NB4 (cell line): ENCODE data around the gene ISG20.

Experiments
- DNase-seq: peaks from one replicate; pipeline ENCODE4 v3.0.0; 2010; ENCODE audit warnings: low read depth
- H3K4me3 ChIP-seq: one replicate; pipeline ENCODE4 v1.5.1; 2011; ENCODE audit warnings: mild to moderate bottlenecking, low read depth, low read length, moderate library complexity
- MYC ChIP-seq: IDR thresholded peaks from 2 replicates; pipeline ENCODE4 v1.6.1; 2011; ENCODE audit warnings: low read depth, low read length
- POLR2A ChIP-seq: IDR thresholded peaks from 2 replicates; pipeline ENCODE4 v1.6.1; 2011; ENCODE audit warnings: mild to moderate bottlenecking; ENCODE audit not compliant: insufficient read length; ENCODE audit errors: extremely low read depth
- TF ChIP-seq, protein P1 (sequence below): IDR thresholded peaks from one replicate; pipeline ENCODE4 v1.5.1; 2012; ENCODE audit warnings: low read depth, low read length
- TF ChIP-seq, protein P2 (sequence below): IDR thresholded peaks from 2 replicates; pipeline ENCODE4 v1.6.1; 2011; ENCODE audit warnings: low read depth, low read length

The ISG20 gene

DNA sequence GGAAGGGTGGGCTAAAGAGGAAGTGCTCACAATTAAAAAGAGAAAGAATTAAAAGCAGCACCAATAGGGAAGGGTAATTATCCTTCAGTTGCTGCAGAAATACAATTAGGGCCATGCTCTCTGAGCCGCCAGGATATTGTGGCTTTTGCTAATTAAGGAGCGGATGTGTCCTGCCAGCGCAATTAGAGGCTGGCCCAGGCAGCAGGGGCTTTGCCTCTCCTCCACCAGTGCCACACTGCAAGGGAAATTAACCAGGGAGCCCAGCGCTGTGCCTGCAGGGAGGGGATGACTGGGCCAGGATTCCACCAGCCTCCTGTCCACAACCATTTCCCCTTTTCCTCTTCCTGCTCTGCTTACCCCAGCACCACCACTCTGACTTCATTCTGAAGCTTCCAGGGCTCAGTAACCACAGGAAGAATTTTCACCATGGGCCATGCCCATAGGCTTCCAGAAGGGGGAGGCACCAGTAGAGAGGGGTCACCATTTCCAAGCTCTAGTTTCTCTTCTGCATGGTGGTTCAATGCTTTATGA, 28.1 kb upstream of the ISG20 start:
- no peak for TF ChIP-seq POLR2A
- TF ChIP-seq, protein P1, sequence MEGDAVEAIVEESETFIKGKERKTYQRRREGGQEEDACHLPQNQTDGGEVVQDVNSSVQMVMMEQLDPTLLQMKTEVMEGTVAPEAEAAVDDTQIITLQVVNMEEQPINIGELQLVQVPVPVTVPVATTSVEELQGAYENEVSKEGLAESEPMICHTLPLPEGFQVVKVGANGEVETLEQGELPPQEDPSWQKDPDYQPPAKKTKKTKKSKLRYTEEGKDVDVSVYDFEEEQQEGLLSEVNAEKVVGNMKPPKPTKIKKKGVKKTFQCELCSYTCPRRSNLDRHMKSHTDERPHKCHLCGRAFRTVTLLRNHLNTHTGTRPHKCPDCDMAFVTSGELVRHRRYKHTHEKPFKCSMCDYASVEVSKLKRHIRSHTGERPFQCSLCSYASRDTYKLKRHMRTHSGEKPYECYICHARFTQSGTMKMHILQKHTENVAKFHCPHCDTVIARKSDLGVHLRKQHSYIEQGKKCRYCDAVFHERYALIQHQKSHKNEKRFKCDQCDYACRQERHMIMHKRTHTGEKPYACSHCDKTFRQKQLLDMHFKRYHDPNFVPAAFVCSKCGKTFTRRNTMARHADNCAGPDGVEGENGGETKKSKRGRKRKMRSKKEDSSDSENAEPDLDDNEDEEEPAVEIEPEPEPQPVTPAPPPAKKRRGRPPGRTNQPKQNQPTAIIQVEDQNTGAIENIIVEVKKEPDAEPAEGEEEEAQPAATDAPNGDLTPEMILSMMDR = peak; percentile 36
- peak; percentile 66 for TF ChIP-seq MYC
- TF ChIP-seq, protein P2, sequence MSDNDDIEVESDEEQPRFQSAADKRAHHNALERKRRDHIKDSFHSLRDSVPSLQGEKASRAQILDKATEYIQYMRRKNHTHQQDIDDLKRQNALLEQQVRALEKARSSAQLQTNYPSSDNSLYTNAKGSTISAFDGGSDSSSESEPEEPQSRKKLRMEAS = 0 out of 2 replicates have a peak, but pooled peaks have one; percentile 28
- H3K4me3 ChIP-seq = no peak overlapping the region
- DNase-seq = peak; percentile 84

DNA sequence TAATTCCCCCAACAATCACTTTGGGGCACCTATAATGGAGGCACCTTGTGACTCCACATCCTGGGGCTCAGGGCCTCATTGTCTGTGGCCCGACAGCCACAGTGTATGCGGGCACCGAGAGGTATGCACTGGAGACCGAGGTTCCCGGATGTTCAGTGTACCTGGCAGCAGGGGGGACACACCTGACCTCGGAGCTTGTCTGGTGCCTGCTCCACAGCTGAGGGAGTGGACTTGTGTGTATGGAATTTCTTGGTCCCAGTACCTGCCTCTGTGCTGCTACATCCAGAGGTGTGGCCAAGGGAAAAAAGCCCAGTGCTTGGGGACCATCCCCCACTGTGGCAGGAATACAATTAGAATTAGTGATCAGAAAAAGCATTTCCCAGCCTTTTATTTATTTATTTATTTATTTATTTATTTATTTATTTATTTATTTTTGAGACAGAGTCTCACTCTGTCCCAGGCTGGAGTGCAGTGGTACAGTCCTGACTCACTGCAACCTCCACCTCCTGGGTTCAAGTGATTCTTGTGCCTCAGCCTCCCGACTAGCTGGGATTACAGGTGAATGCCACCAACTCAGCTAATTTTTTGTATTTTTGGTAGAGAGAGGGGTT, 26.5 kb upstream of the ISG20 start:
- H3K4me3 ChIP-seq = no peak overlapping the region
- no peak for DNase-seq
- TF ChIP-seq POLR2A (no peak), MYC (no peak)
- TF ChIP-seq, protein P2 = no peak
- TF ChIP-seq, protein P1 = no peak

DNA sequence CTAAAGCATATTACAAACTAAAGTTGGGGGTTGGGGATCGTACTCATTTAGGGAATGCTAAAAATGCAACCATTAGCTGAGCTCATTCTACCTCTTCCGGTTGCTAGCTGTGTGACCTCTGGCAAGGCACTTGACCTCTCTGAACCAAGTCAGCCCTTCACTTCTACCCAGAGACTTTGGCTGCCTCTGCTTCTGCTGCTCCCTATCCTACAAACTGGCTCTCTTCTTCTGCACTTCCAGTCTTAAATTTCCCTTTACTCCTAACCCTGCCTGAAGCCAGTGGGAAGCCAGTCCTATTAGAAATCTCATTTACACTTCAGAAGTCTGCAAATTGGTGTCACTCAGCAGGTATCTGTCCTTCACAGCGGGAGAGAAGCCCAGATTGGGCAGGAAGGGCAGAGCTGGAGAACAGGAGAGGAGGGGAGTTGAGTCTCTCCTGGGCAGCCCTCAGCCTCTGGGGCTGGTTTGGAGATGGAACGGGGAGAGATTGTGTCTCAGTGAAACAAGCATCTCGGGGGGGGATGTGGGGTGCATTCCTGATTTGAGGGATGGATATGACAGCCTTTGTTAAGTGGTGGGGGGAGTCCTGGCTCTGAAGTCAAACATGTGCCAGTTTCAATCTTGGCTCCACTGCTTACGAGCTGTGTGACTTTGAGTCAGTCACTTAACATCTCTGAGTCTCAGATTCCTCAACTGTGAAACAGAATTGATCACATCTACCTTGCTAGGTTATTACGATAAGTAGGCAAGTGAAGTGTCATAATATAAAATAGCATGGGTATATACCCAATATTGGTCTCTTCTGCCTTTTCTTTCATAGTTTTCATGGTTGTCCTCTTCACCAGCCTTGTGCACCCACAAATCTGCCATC, 25.5 kb upstream of the ISG20 start:
- no peak overlapping the region for H3K4me3 ChIP-seq
- TF ChIP-seq POLR2A (no peak), MYC (no peak)
- TF ChIP-seq, protein P2 = no peak
- TF ChIP-seq, protein P1 = no peak
- no peak for DNase-seq

DNA sequence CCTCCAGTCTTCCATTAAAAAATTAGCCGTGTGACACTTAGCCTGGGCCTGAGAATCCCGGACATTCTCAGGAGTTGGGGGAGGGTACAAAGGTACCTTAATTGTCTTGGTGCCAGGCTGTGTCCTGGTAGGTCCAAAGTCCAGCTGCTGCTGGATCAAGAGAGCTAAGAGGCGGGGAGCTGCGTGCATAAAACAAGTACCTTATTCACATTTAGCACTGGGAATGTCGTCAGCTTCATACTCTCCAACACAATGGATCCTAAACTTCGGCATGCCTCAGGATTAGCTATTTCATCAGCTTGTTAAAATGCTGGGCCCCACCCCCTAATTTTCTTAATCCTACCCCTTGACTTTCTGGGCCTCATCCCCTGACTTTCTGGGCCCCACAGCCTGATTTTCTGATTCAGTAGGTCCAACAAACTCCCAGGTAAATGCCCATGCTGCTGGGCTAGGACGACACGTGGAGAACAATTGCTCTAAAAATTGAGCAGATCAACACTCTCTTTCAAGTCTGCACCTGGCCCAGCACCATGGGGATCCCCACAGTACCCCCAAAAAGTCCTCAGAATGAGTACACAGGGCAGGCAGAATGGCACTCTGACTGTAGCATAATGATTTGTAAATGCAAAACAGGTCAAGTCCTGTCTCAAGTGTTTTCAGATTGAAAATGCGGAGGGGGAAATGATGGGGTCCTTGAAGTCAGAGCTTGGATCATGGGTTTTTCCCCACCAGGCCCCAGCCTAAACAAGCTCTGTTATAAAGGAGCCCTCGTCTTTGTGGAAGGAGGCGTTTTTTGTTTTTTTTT, 23.3 kb upstream of the ISG20 start:
- DNase-seq = no peak
- no peak overlapping the region for H3K4me3 ChIP-seq
- TF ChIP-seq MYC (no peak), POLR2A (no peak)
- TF ChIP-seq, protein P1 = no peak
- TF ChIP-seq, protein P2 = no peak

DNA sequence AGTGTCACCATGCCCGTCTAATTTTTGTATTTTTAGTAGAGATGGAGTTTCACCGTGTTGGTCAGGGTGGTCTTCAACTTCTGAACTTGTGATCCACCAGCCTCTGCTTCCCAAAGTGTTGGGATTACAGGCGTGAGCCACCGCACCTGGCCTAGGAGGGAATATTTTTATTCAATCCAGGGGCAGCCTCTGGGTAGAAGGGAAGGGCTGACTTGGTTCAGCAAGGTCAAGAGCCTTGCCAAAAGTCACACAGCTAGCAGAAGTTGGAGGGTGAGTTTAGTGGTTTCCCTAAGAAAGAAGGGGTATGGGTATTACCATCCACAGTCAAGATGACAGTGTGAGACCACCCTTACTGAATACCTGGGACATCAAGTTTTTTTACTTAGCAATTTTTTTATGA, 22.6 kb upstream of the ISG20 start:
- no peak overlapping the region for H3K4me3 ChIP-seq
- no peak for TF ChIP-seq POLR2A
- TF ChIP-seq, protein P2 = no peak
- TF ChIP-seq MYC = no peak
- TF ChIP-seq, protein P1 = no peak
- DNase-seq = no peak
